Glomerular visceral epithelial cell (primary cell): ENCODE data around the gene SESN1.
"Not testable (repeated sequence)": the region's sequence is repeated elsewhere in the genome, so short reads cannot be mapped to it uniquely, and the experiment has no call there.

Experiments used
- DNase-seq: peaks from one replicate; pipeline ENCODE4 v3.0.0-alpha.2; 2016; ENCODE audit errors: extremely low spot score

SESN1 gene

DNA sequence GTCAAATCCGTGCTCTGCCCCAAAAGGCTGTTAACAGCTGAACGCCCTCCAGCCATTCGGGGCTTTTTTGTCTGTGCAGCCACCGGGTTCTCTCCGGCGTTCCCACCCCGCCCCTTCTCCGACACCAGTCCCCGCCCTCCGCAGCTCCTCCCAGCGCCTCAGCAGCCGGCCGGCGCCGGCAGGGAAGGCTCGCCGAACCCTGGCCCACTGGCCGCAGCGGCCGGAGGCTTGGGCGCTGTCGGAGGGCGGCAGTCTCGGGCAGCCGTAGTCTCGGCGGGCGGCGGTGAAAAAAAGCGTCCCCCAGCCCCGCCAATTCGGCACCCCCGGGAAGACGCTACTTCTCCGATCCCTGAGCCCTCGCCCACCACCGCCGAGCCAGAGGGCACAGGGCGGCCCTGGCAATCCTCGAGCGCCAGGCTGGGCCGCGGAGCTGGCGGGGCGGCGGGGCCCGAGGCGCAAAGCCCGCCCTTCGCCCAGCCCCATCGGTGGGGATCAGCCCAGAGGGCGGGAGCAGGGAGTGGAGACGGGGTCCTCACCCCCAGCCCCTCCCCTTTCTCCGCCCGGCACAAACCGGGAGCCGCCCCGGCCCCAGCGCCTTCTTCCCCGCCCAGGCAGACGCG lies at the start of gene SESN1:
SESN1 (minus strand) TSS at position 431 of the 620 bp plus-strand sequence. CDS start 773 bp downstream, outside the sequence.
- DNase-seq: peak; percentile 99

DNA sequence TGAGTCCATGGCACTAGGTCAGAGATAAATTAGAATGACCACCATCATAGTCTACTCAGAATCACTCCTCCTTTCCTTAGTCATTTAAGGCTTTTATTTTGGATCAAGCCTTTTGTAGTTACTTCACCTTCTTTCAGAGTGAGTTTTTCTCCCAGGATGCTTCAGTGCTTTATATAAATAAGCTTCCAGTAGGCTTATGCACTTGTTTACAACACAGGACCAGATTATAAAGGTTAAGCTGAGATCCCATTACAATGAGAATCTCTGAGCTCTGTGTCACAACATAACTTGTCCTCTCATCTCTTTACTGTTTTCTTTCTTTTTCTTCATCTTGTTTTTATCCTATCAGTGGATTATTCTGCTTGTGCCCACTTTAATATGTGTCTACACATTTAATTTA lies 48.5 kb upstream of the SESN1 start:
- no peak for DNase-seq

GRCh38 chr6:109142067-109142466 lies 47.4 kb upstream of the SESN1 start:
- not testable (repeated sequence) for DNase-seq

DNA sequence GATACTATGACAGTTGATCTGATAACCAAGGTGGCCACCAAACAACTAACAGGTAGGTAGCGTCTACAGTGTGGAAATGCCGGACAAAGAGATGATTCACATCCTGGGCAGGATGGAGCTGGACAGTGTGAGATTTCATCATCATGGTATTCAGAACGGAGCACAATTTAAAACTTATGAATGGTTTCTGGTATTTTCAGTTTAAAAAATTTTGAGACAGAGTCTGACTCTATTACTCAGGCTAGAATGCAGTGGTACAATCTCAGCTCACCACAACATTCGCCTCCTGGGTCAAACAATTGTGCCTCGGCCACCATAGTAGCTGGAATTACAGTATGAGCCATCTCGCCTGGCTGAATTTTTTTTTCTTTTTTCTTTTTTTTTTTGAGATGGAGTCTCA lies 44.5 kb upstream of the SESN1 start:
- DNase-seq: peak; percentile 17

DNA sequence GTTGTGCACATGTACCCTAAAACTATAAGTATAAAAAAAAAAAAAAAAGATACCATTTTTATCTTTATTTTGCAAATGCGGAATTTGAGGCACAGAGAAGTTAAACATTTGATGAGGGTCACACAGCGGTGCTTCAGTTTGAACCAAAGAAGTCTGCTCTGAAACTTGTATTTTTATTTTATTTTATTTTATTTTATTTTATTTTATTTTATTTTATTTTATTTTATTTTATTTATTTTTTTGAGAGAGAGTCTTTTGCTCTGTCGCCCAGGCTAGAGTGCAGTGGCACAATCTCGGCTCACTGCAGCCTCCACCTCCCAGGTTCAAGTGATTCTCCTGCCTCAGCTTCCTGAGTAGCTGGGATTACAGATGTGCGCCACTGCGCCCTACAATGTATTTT lies 41.9 kb upstream of the SESN1 start:
- DNase-seq: not testable (repeated sequence)

- not testable (repeated sequence) for DNase-seq
These were observed 41.4 kb upstream of the SESN1 start for GRCh38 chr6:109136039-109136438.

- not testable (repeated sequence) for DNase-seq
These were observed 41.0 kb upstream of the SESN1 start for GRCh38 chr6:109135600-109135999.

GRCh38 chr6:109130065-109130464 lies 35.4 kb upstream of the SESN1 start:
- no peak for DNase-seq

GRCh38 chr6:109125504-109125903 lies 30.9 kb upstream of the SESN1 start:
- no peak for DNase-seq

DNA sequence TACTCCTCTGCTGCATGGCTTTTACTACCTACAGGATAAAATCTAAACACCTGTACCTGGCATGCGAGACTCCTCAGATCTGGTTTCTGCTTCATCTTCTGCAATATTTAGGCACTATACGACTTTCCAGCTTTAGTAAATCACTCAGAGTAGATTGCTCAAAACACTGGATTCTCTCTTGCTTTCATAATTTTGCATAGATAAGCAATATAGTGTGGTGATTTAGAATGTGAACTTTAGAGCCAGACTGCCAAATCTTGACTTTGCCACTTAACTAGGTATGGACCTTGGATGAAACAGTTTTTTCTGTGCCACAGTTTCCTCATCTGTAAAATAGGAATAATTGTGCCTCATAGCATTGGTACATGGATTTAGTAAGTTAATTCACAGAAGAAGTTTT lies 29.6 kb upstream of the SESN1 start:
- no peak for DNase-seq

DNA sequence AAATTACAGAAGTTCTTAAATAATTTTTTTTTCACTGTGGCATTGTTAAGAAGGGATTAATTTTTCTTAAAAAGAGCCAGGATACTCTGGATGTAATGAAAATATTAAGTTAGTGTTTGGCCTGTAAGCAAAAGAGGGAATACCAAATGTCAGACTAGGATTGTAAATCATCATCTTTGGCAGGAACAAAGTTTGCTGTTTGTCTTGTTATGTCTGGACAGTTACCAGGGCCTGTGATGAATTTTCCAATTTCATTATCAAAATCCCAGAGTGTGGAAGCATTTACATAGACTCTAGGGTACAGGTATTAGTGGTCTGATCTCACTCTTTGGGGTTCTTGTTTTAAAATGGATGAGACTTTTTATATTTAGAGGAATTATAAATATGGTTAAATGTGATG lies 26.8 kb upstream of the SESN1 start:
- no peak for DNase-seq

DNA sequence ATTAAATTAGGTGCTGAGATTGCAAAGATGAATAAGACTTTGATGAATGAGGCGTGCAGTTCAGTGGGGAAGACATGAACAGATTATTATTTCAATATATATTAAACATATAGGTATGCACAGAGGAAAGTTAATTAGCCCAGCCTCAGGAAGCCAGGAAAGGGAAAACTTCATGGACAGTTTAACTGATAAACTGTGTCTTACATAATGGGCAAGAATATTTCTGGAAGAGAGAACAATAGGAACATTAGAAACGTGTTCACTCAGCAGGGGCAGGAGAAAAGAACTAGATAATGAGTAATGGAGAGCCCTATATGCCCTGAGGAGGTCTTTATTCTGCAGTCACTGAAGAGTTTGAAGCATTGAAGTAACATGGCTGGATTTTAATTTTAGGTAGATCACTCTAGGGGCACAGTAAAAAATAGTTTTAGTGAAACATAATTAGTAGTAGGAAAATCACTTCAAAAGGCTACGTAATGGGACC lies 24.3 kb upstream of the SESN1 start:
- DNase-seq: no peak

DNA sequence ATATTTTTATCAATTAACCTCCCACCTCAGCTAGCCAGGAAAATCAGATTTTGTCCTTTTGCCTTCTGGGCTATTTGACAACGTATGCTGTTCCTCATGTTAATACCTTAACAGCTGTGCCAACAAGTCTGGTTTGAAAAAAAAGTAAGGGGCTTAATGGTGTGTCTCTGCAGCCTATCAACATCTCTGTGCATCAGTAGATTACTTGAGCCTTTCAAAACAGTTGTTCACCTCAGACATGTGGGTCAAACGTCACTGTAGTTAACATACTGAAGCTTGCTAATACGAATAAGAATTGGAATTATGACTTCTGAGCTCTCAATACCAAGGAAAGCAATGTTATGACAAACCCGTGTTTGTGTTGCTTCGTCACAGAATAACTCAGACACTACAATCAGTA lies 23.7 kb upstream of the SESN1 start:
- DNase-seq: no peak

DNA sequence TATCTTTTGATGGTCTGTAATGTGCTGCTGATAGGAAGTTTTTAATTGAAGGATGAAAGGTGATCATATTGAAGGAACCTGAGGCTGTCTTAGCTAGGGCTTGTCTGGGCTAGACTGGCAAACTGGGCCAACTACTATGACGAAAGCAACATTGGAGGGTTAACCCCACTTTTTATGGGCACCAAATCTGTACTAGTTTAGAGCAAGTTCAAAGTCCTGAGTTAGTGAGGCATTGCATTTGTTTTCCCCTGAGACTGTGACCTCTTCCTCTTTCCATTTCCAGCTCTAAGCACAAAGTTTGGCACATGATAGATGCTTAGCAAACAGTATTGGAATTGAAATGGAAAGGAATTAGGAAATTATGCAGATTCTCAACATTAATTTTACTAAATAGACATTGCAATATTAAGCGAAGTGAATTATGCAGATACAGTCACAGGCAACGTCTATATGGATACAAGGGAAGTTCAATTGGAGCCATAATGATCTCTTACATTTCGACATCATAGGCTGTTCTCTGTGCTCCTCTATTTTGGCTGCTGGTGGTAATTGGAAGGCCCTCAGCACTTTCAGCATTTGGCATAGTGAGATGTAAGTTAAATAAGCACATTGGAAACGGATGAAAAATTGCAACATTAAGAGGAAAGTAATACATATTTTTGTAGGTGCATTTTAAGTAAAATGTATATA lies 22.8 kb upstream of the SESN1 start:
- no peak for DNase-seq

DNA sequence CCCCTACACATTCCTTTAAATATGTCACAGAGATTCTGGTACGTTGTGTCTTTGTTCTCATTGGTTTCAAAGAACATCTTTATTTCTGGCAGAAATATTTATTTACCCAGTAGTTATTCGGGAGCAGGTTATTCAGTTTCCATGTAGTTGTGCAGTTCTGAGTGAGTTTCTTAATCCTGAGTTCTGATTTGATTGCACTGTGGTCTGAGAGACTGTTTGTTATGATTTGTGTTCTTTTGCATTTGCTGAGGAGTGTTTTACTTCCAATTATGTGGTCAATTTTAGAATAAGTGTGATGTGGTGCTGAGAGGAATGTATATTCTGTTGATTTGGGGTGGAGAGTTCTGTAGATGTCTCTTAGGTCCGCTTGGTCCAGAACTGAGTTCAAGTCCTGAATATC lies 18.0 kb upstream of the SESN1 start:
- not testable (repeated sequence) for DNase-seq

DNA sequence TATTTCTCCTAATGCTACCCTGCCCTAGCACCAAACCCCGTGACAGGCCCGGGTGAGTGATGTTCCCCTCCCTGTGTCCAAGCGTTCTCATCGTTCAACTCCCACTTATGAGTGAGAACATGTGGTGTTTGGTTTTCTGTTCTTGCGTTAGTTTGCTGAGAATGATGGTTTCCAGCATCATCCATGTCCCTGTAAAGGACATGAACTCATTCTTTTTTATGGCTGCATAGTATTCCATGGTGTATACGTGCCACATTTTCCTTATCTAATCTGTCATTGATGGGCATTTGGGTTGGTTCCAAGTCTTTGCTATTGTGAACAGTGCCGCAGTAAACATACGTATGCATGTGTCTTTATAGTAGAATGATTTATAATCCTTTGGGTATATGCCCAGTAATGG lies 15.0 kb upstream of the SESN1 start:
- DNase-seq: not testable (repeated sequence)

DNA sequence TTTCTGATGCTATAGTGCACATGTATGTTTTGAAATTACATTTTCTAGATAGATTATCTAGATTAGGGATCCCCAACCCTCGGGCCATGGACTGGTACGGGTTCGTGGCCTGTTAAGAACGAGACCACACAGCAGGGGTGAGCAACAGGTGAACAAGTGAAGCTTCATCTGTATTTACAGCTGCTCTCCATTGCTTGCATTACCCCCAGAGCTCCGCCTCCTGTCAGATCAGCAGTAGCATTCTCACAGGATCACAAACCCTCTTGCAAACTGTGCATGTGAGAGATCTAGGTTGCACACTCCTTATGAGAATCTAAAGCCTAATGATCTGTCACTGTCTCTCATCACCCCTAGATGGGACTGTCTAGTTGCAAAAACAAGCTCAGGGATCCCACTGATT lies 11.0 kb upstream of the SESN1 start:
- DNase-seq: no peak

DNA sequence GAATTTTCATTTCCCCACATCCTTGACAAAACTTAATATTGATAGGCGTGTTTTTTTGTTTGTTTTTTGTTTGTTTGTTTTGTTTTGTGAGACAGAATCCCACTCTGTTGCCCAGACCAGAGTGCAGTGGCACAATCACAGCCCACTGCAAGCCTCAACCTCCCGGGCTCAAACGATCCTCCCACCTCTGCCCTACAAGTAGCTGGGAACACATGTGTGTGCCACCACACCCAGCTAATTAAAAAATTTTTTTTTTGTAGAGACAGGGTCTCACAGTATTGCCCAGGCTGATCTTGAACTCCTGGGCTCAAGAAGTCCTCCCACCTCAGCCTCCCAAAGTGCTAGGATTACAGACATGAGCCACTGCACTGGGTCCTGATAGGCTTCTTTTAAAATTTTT lies 9.9 kb upstream of the SESN1 start:
- no peak for DNase-seq

GRCh38 chr6:109103942-109104341 lies 9.3 kb upstream of the SESN1 start:
- DNase-seq: no peak

DNA sequence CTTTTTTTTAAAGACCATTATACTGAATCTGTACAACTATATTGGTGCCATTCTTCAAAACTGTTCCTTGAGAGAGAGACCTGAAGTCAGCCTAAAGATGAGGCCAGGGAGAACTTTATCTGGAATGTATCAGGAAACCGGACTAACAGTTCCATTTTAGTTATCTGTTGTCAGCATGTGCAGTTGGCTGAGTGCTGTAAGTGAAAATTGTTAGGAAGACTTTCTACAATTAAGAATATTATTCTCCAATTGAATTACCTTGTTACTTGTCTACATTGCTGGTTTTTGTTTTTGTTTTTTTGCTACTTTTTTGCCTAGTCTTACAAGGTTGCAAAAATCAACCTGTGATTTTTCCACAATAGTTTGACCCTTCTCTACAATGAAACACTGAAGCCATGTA lies 8.1 kb upstream of the SESN1 start:
- no peak for DNase-seq

DNA sequence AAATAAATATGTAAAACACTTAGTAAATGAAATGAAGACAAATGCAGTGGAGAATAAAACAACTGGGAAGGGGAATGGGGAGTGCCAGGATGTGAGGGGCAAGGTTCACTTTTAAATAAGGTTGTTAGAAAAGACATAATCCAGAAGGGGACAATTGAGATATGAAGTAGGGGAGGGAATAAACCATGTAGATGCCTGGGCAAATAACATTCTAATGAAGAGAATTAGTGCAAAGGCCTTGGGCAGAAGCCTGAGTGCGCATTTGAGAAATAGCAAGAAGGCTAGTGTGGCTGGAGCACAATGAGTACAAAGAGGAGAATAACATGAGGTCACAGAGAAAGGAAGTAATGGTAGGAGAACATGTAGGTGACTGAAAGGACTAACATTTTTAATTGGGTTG lies 3.0 kb upstream of the SESN1 start:
- DNase-seq: no peak

DNA sequence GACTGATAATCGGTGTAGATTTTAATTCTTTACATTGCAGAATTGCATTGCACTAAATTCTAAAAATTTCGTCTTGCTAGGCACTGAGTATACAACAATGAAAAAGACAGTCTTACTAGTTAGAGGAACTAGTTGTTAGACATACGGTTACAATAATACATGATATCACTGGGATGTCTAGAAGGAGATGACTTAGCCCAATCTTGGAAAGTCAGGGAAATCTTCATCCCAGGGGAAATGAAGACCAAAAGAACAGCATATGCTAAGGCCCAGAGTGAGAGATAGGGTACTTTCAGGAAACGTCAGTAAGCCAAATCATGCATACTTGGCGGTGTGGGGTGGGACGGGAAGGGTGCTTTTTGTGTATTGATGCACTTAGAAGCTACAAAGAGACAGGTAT lies 1.6 kb upstream of the SESN1 start:
- DNase-seq: no peak

- DNase-seq: no peak
These were observed 1.1 kb upstream of the SESN1 start for GRCh38 chr6:109095835-109096084.
